Neural cell (in vitro differentiated cells): Measurements from ENCODE around the gene DLK2. TPM values are rescaled to one million over a fixed set of nuclear protein-coding genes. Genes with fewer than 3 reads are reported as not detected.

ENCODE experiments used
- H2AFZ ChIP-seq: fragments of 200-600, 300-800 bp; sonication (generic), shearing (Covaris generic); 2 replicates; pipeline ENCODE4 v1.6.0; 2014; ENCODE audit warnings: low read depth, mild to moderate bottlenecking, antibody characterized with exemption, low read length, moderate library complexity
- H3F3A ChIP-seq: fragments of 200-600 bp; shearing (Covaris generic); 2 replicates; pipeline ENCODE4 v1.6.1; 2016; ENCODE audit warnings: mild to moderate bottlenecking, moderate library complexity, mixed read lengths, antibody characterized with exemption, low read length; ENCODE audit not compliant: insufficient read depth, poor library complexity, severe bottlenecking
- H3K27ac ChIP-seq: fragments of 200-600, 300-800 bp; sonication (generic), shearing (Covaris generic); 2 replicates; pipeline ENCODE4 v1.5.1; 2014; ENCODE audit warnings: mild to moderate bottlenecking, low read length, moderate library complexity
- H3K27me3 ChIP-seq: fragments of 300-800, 200-600 bp; sonication (generic), shearing (Covaris generic); 2 replicates; pipeline ENCODE4 v1.6.0; 2014; ENCODE audit warnings: mild to moderate bottlenecking, low read depth, low read length, moderate library complexity; ENCODE audit not compliant: insufficient read depth
- H3K36me3 ChIP-seq: fragments of 300-800, 200-600 bp; sonication (generic), shearing (Covaris generic); 2 replicates; pipeline ENCODE4 v1.5.1; 2014; ENCODE audit warnings: mild to moderate bottlenecking, antibody characterized with exemption, low read length, moderate library complexity; ENCODE audit not compliant: insufficient read depth
- H3K4me2 ChIP-seq: fragments of 300-800, 200-600 bp; sonication (generic), shearing (Covaris generic); 2 replicates; pipeline ENCODE4 v1.6.0; 2014; ENCODE audit warnings: mild to moderate bottlenecking, low read length
- H3K4me3 ChIP-seq: fragments of 300-800, 200-600 bp; sonication (generic), shearing (Covaris generic); 2 replicates; pipeline ENCODE4 v1.5.1; 2014; ENCODE audit warnings: mild to moderate bottlenecking, low read length, moderate library complexity
- H3K79me2 ChIP-seq: fragments of 200-600 bp; shearing (Covaris generic); replicated peaks from 2 replicates; pipeline ENCODE4 v1.6.0; 2014; ENCODE audit warnings: mild to moderate bottlenecking, low read length, moderate library complexity; ENCODE audit not compliant: insufficient read depth
- H3K9ac ChIP-seq: fragments of 300-800, 200-600 bp; sonication (generic), shearing (Covaris generic); 2 replicates; pipeline ENCODE4 v1.6.1; 2016; ENCODE audit warnings: mild to moderate bottlenecking, low read length, mixed read lengths
- H3K9me2 ChIP-seq: fragments of 200-600 bp; shearing (Covaris generic); 2 replicates; pipeline ENCODE4 v1.6.1; 2016; ENCODE audit warnings: mild to moderate bottlenecking, low read length, mixed read lengths; ENCODE audit not compliant: insufficient read depth
- H3K9me3 ChIP-seq: fragments of 200-600, 300-800 bp; sonication (generic), shearing (Covaris generic); 2 replicates; pipeline ENCODE4 v1.6.1; 2016; ENCODE audit warnings: mild to moderate bottlenecking, mixed run types, low read length, moderate library complexity, mixed read lengths
- H4K20me1 ChIP-seq: fragments of 200-600 bp; shearing (Covaris generic); 2 replicates; pipeline ENCODE4 v1.6.1; 2016; ENCODE audit warnings: mild to moderate bottlenecking, mixed run types; ENCODE audit not compliant: insufficient read depth
- CTCF ChIP-seq: fragments of 450-650 bp; IDR thresholded peaks from 2 replicates; pipeline ENCODE4 v1.5.1; 2014; ENCODE audit warnings: antibody characterized with exemption, mild to moderate bottlenecking, moderate library complexity; ENCODE audit not compliant: poor library complexity, severe bottlenecking
- EP300 ChIP-seq: fragments of 450-650 bp; conservative IDR thresholded peaks from 2 replicates; pipeline ENCODE4 v1.6.1; 2014; ENCODE audit warnings: antibody characterized with exemption, mild to moderate bottlenecking, moderate library complexity; ENCODE audit not compliant: poor library complexity, severe bottlenecking
- EZH2 ChIP-seq: fragments of 200-600, 300-800 bp; shearing (Covaris generic), sonication (generic); IDR thresholded peaks from 2 replicates; pipeline ENCODE4 v1.6.1; 2014; ENCODE audit warnings: antibody characterized with exemption, low read length, borderline replicate concordance, mild to moderate bottlenecking; ENCODE audit not compliant: insufficient read depth, poor library complexity, severe bottlenecking
- MXI1 ChIP-seq: fragments of 450-650 bp; conservative IDR thresholded peaks from 2 replicates; pipeline ENCODE4 v1.6.1; 2014; ENCODE audit warnings: antibody characterized with exemption, mild to moderate bottlenecking; ENCODE audit not compliant: poor library complexity, severe bottlenecking
- POLR2AphosphoS5 ChIP-seq: IDR thresholded peaks from 2 replicates; pipeline ENCODE4 v1.6.1; 2012
- RAD21 ChIP-seq: fragments of 450-650 bp; conservative IDR thresholded peaks from 2 replicates; pipeline ENCODE4 v1.6.1; 2014; ENCODE audit warnings: antibody characterized with exemption, mild to moderate bottlenecking, moderate library complexity
- REST ChIP-seq: IDR thresholded peaks from 2 replicates; pipeline ENCODE4 v1.6.1; 2012; ENCODE audit warnings: borderline replicate concordance
- SMC3 ChIP-seq: fragments of 450-650 bp; conservative IDR thresholded peaks from 2 replicates; pipeline ENCODE4 v1.6.1; 2014; ENCODE audit warnings: antibody characterized with exemption, mild to moderate bottlenecking, moderate library complexity; ENCODE audit not compliant: poor library complexity
- TAF1 ChIP-seq: IDR thresholded peaks from 2 replicates; pipeline ENCODE4 v1.6.1; 2012; ENCODE audit warnings: low read depth
- polyA plus RNA-seq: library from polyadenylated mRNA; depleted of rRNA; stranded (reverse); fragments of >200 nt; gene quantifications from 2 replicates; pipeline ENCODE4 v1.2.3, GENCODE V29; 2014

DLK2 gene
- polyA plus RNA-seq, 1 donor from 2014 or later: 19.8 TPM

GRCh38 chr6:43433148-43433547, 22.2 kb downstream of the DLK2 start:
- TF ChIP-seq MXI1: no peak
- no peaks in the 10 kb centered on the region for H3K36me3 ChIP-seq
- H3K4me2 ChIP-seq: no peak overlapping the region
- no peak overlapping the region for H3K9ac ChIP-seq
- H2AFZ ChIP-seq: no peak overlapping the region
- H3K79me2 ChIP-seq: peaks cover 8% of the 10 kb centered on the region
- no peaks in the 10 kb centered on the region for H3K9me3 ChIP-seq
- H4K20me1 ChIP-seq: no peaks in the 10 kb centered on the region
- H3K27me3 ChIP-seq: no peaks in the 10 kb centered on the region
- no peaks in the 10 kb centered on the region for H3K9me2 ChIP-seq
- H3K27ac ChIP-seq: no peak overlapping the region
- H3K4me3 ChIP-seq: no peak overlapping the region
- H3F3A ChIP-seq: no peaks in the 10 kb centered on the region

- no peaks in the 10 kb centered on the region for H3K36me3 ChIP-seq
- H3K4me2 ChIP-seq: no peak overlapping the region
- H3K27me3 ChIP-seq: no peaks in the 10 kb centered on the region
- H3K9me2 ChIP-seq: no peaks in the 10 kb centered on the region
- no peak overlapping the region for H2AFZ ChIP-seq
- H3K4me3 ChIP-seq: no peak overlapping the region
- H3F3A ChIP-seq: no peaks in the 10 kb centered on the region
- no peak overlapping the region for H3K9ac ChIP-seq
- no peak overlapping the region for H3K27ac ChIP-seq
- no peak for TF ChIP-seq MXI1
- TF ChIP-seq SMC3: no peak
- no peak for TF ChIP-seq POLR2AphosphoS5
- no peak for TF ChIP-seq RAD21
- no peak for TF ChIP-seq REST
- TF ChIP-seq CTCF: no peak
- no peak for TF ChIP-seq EP300
- no peak for TF ChIP-seq TAF1
- TF ChIP-seq EZH2: no peak
- no peaks in the 10 kb centered on the region for H4K20me1 ChIP-seq
- H3K79me2 ChIP-seq: peaks cover 8% of the 10 kb centered on the region
- no peaks in the 10 kb centered on the region for H3K9me3 ChIP-seq
Observed at GRCh38 chr6:43432009-43432945, 23.1 kb downstream of the DLK2 start.
